GM18520 (cell line): ENCODE measurements around the gene EID3.
"Not testable (repeated sequence)": the region's sequence is repeated elsewhere in the genome, so short reads cannot be mapped to it uniquely, and the experiment has no call there.

ENCODE experiments used
- ATAC-seq: cut with Tn5 transposase; IDR thresholded peaks from one replicate; pipeline ENCODE4 v1.9.1; 2021; ENCODE audit not compliant: unreplicated experiment

Gene EID3

DNA sequence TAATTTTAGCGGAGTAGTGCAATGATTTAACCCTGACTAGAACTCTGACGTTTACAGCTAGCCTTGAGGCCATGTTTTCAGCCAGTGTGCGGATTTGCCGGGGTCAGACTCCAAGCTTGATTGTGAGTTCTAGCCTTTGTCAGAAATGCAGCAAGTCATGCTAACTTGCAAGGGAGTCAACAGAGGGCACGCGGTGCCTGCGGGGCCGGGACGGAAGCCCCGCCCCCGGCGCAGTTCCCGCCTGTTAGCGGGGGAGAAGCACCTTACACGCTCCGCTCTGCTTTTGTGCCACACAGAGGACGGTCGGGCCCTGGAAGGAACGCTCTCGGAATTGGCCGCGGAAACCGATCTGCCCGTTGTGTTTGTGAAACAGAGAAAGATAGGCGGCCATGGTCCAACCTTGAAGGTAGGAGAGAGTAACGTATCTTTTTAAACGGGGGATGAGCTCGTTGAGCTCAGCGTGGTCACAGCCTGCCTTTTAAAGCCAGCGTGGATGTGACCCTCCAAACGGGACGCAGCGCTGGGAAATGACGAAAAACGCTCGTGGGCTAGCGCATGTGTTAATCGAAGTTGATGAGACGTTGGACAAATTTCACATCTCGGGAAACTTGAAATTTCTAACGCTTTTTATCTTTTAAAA lies 14.8 kb upstream of the EID3 start:
- ATAC-seq = peak; percentile 42

DNA sequence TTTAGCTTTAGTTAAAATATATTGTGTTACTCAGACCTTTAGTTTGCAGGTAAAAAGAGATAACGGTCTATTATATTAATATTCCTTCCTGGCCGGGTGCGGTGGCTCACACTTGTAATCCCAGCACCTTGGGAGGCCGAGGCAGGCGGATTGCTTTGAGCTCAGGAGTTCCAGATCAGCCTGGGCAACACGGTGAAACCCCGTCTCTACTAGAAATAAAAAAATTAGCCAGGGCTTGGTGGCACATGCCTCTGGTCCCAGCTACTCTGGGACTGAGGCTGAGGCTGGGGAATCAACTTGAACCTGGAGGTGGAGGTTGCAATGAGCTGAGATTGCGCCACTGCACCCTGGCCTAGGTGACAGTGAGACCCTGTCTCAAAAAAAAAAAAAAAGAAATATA lies 13.2 kb upstream of the EID3 start:
- ATAC-seq = no peak

DNA sequence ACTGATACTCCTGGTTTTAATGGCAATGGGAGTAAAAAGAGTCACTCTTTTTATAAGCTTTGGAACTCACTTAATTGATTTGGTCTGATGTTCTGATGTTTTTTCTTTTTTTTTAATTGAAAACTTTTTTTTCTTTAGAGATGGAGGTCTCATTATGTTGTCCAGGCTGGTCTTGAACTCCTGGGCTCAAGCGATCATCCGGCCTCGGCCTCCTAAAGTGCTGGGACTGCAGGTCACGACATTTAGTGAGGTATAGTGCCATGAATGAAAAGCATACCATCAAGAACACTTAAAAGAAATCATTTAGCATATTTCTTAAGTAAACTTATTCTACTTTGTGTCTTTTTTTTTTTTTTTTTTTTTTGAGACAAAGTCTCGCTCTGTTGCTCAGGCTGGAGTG lies 12.7 kb upstream of the EID3 start:
- ATAC-seq = no peak

DNA sequence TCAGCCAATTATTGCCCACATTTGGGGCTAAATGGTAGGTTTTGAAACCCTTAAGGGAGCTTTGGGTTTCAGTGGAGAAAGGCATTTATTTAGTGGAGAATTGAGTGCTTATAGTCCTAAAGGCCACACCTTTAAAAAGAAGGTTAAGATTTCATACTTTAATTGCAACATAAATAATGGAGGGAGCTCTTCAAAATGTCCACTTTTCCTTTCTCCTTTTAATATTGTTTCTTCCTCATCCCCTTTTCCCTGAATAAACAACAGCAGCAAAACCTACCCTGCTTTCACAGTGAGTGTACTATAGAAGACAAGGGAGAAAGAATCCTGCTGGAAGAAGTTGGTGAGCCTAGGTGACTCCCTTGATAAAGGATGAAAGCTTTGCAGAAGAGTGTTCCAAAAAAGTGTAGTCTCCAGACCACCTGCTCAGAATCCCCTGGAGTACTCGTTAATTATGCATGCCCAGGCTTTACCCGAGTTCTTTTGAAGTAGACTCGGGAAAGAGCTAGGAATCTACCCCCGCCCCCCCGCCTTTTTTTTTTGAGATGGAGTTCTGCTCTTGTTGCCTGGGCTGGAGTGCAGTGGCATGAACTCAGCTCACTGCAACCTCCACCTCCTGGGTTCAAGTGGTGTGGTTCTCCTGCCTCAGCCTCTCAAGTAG lies 11.5 kb upstream of the EID3 start:
- no peak for ATAC-seq

DNA sequence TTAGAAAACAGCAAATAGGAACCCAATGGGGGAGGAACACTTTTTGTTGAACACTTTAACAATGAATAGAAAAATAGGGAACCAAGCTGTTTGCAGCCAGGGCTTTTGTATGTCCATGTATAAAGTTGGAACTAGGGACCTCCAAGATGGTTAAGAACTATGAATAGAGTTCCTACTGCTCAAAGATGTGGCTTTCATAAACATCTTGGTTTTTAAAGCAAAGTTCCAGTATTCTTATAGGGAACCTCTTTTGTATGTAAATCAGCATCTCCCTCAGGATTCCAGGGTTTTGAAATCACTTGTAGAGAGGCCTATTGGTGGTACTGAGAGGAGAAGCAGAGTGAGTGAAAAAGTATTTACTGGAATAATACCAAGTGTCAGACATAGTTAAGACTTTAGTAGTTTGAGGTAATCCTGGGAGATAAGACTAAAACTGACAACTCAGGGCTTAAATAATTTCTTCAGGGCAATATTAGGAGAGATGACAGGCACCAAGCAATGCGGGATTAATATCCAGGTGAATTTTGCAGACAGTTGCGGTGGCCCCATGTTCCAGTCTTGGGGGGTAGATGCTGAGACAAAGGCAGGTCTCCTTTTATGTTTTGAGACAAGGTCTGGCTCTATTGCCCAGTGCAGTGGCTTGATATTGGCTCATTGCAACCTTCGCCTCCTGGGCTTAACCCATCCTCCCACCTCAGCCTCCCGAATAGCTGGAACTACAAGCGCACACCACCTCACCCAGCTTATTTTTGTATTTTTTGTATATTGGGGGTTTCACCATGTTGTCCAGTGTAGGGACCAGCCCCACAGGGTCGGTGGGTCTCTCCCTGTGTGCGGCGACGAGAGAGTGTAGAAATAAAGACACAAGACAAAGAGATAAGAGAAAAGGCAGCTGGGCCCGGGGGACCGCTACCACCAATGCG lies 10.4 kb upstream of the EID3 start:
- no peak for ATAC-seq

DNA sequence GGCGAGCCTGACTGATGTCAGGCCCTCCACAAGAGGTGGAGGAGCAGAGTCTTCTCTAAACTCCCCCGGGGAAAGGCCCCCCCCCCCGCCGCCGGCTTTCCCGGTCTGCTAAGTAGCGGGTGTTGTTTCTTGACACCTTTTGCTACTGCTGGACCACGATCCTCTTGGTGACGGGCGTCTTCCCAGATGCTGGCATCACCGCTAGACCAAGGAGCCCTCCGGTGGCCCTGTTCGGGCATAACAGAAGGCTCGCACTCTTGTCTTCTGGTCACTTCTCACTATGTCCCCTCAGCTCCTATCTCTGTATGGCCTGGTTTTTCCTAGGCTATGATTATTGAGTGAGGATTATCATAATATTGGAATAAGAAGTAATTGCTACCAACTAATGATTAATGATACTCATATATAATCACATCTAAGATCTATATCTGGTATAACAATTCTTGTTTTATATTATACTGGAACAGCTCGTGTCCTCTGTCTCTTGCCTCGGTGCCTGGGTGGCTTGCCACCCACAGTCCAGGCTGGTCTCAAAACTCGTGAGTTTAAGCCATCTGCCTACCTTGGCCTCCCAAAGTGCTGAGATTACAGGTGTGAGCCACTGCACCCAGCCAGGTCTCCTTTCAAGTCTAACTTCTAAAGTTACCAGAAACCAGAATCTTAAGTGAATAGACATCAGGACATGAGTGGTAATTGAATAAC lies 9.2 kb upstream of the EID3 start:
- ATAC-seq = not testable (repeated sequence)

DNA sequence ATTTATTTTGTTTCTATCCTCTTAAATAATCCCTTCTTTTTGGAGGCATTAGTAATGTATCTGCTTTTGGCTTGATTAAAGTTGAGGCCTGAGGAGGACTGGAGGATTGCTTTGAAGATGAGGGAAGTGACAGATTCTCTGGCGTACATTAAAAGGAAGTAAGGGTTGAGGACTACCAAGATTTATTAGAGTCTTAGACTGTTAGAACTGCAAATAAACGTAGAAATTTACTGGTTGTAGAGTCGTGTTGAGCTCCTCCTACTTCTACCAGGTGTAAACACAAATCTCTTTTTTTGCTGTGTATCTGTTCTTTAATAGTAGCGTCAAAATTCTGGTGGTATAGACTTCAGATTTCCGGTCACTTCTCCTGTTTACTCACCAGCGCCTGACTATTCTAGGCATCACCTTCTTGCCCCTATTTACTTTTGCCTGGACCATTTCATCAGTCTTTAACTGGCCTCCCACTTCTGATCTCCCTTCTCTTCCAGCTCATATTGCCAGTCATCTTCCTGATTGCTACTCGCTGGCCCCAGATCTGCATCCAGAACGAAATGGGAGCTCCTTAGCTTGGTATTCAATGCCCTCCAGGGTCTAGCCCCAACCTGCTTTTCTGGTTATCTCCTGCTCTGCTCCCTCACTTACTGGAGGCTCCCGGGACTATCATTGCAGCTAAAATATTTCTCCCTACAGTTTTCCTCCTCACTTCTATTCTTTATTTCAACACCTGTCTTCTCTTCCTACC lies 8.4 kb upstream of the EID3 start:
- no peak for ATAC-seq

DNA sequence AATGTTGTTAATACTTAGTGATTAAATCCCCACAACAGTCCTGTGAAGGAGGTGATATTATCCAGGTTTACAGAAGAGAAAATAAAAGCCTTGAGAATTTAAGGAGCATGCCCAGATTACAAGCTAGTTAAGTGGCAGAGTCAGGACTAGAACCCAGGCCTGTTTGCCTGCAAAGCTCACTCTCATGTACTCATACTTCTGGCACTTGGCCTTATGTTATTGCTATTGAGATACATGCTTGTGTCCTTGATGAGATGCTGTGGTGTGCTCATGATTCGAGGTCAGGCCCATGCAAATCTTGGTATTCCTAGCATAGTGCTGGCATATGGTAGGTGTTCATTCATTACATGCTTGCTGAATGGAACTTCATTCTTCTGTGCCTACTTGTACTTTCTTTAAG lies 7.6 kb upstream of the EID3 start:
- ATAC-seq = no peak

DNA sequence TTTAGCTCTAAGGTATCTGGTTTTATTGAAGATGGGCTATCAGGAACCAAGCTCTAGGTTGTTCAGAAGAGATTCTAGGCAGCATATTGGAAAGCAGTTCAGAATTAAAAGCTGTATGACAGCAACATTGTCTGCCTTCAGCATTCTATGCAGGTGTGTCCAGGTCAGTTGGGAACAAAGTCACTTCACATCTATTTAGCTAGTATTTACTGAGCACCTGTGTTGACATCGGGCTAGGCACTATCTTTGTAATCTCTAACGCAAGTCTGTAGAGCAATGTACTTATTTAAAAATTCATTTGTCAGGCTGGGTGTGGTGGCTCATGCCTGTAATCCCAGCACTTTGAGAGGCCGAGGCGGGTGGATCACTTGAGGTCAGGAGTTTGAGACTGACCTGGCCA lies 6.8 kb upstream of the EID3 start:
- no peak for ATAC-seq

DNA sequence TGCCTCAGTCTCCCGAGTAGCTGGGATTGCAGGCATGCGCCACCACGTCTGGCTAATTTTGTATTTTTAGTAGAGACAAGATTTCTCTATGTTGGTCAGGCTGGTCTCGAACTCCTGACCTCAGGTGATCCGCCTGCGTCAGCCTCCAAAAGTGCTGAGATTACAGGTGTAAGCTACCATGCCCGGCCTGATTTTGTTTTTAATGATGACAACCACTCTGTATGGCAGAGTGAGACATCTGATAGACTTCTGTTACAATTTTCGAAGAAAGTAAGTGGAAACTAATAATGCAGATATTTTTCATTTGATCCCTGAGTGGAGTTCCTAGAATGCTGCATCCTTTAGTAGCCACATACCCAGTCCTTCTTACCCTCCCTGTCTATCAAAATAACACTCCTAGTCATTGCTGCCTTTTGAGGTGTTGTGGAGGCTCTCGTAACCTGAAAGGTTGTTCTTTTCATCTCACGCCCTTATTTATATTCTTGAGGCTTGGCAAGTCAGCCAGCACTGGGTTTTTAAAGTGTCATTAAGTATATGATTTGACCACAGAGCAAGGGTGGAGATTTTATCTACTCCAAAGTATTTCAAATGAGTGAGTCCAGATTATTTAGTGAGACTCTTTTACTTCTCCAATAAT lies 5.9 kb upstream of the EID3 start:
- no peak for ATAC-seq

DNA sequence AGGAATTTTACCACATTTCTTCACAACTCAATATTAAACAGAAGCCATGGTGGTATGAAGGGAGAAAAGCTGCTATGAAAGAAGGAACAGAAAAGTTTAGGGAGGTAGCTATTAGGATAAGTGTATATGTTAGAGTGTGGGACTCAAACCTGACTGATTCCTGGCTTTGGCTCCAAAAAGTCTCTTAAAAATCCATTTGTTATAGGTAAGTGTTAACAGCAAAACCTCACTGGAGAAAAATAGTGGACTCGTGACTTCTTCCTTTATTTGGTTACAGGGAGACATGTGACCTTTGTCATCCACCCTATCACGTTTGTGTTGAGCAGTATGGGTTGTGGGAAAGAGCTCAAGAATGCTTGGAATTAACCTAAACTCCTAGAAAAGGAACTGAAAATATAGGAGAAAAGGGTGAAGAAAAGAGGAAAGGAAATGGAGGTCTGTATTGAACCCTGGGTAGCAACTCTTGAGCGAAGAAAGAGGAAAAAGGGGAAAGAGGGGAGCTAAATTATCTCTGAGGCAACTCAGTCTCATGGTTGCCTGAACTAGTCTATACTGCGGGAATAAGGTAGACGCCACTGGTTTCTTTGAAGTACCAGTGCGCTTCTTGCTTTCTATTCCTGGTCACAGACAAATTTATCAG lies 3.6 kb upstream of the EID3 start:
- no peak for ATAC-seq

DNA sequence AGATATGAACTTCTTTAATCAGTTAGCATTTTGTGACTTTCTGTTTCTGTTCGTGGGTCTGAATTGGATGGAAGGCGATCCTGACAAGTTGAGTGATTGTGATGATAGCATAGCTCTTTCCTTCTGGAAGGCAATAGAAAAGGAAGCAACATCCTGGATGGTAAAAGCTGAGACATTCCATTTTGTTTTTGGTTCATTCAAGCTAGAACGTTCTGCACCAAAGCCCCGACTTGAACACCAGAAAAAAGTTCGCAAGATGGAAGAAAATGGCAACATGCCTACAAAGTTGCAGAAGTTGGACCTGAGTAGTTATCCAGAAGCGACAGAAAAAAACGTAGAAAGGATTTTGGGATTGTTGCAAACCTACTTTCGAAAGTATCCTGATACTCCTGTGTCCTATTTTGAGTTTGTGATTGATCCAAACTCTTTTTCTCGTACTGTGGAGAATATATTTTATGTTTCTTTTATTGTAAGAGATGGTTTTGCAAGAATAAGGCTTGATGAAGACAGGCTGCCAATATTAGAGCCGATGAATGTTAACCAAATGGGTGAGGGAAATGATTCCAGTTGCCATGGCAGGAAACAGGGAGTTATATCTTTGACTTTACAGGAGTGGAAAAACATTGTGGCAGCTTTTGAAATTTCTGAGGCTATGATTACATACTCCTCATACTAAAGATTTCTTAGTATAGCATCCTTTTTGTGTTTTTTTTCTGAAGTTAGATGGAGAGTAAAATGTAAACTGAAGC lies 896 bp downstream of the EID3 start:
- no peak for ATAC-seq

DNA sequence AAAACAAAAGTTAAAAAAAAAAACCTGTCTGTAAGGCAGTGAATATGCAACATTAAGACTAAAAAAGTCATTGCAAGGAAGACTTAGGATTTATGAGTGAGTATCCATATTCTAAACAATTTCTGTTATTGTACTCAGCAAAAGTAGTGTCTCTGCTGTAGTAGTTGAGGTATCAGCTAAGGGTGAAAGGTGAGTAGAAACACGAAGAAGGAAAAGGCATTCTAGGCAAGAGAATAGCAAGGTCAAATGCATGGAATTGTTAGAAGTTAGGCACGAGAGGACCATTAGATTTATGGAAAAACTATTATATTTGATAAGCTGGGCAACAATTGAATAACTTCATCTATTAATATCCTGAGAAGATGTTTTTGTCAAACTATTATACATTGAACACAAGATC lies 1.8 kb downstream of the EID3 start:
- ATAC-seq = no peak

DNA sequence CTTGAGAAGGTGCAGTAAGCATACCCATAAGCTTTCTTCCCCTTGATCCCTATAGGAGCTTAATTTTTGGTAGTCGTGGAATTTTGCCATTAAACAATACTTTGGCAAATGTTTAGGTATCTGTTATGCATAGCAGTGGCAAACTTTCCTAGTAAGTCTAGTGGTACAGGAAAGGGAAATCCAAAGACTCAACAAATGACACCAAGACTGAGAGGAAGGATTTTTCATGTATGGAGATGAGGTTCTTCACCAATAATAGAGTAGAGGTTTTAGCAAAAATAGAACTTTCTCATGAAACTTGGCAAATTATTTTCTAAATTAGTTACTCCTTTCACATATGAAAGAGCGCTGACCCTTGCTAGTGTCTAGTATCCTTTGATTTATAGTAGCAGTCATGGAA lies 2.8 kb downstream of the EID3 start:
- ATAC-seq = no peak

DNA sequence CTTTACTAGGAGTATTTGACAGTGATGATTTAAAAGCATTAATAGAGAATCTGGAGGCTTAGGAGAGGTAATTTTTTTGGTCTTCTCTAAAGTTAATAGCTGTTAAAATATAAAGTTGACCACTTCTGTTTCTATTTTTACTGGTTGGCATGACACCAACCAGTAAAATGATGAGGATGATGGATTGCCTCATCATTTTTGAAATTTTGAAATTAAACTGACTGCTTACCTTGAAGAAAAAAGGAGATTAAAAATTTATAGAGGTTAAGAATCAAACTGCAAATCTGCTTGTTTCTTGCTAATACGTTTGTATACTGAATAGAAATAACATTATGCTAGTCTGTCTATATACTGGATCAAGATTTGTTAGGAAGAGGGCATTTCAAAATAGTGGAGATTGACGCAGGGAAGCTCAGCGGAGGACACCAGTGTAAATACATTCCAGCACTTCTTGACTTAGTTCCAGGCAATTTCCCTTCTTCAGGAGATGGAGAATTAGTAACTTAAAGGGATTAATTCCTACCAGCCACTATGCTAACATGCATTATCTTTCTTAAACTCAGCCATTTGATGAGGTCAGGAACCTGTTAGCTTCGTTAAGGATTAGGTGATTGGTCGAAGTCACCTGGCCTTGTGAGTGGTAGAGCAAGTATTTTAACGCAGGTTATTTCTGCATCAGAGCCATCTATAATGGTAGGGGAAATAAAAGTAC lies 3.6 kb downstream of the EID3 start:
- ATAC-seq = no peak

DNA sequence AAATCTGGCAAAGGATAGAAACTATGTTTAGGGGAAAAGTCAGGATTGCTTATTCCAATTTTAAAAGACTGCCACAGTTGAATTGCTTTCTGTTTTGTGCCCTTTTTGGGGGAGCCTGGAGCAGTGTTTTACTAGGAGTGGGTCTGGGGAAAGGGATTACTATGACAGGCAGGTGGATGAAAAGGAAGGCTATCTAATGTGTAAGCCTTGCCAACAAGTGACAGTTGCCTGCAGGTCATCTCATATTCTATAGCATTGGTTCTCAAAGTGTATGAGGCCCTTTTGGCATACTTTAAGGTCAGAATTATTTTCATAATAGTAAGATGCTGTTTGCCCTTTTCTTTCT lies 4.1 kb downstream of the EID3 start:
- no peak for ATAC-seq

DNA sequence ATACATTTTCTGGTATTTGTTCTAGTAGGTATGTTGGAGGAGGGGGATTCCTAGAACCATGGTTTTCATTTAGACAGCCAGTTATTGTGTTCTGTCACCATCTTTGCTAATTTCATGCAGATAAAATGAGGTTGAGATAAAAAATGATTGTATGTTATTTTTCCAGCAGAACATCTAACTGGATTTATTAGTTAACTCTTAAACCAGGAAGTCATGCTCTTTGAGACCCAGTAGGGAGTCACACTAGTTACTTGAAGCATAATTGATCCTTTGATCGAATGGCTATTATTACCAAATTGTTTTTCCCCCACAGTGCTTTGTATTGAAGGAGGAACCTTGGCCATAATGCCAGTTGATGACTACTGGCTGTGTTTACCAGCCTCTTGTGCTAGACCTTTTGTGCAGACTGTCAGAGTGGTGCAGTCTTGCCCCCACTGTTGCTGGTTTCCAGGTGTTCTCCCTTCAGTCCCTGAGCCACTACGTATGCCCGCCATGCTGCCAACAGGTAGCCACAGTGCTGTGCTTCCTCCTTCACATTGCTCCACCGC lies 6.0 kb downstream of the EID3 start:
- ATAC-seq = no peak
